Astrocyte (in vitro differentiated cells and primary cell): ENCODE measurements around the gene CYP4F22. TPM values are rescaled to one million over a fixed set of nuclear protein-coding genes. Genes with fewer than 3 reads are reported as not detected.
"Not testable (repeated sequence)": the region's sequence is repeated elsewhere in the genome, so short reads cannot be mapped to it uniquely, and the experiment has no call there.

Source experiments
- DNase-seq: peaks from one replicate; pipeline ENCODE4 v3.0.0-alpha.2; 2010; ENCODE audit warnings: low read depth
- FAIRE-seq: peaks from 2 replicates; lab custom pipeline; 2011; peaks lifted over from hg19 to GRCh38; lab: Jason Lieb, UNC
- H2AFZ ChIP-seq: 2 replicates; pipeline ENCODE4 v1.6.0; 2012; ENCODE audit warnings: low read depth, low read length, inconsistent platforms
- H3K27ac ChIP-seq: 2 replicates; pipeline ENCODE4 v1.5.1; 2011; ENCODE audit warnings: low read depth, low read length, inconsistent platforms
- H3K27me3 ChIP-seq: 2 replicates; pipeline ENCODE4 v1.6.0; 2011; ENCODE audit warnings: low read length, inconsistent platforms; ENCODE audit not compliant: insufficient read depth
- H3K36me3 ChIP-seq: 2 replicates; pipeline ENCODE4 v1.5.1; 2011; ENCODE audit warnings: low read length, inconsistent platforms; ENCODE audit not compliant: insufficient read depth
- H3K4me1 ChIP-seq: 2 replicates; pipeline ENCODE4 v1.5.1; 2011; ENCODE audit warnings: low read length, inconsistent platforms; ENCODE audit not compliant: insufficient read depth
- H3K4me2 ChIP-seq: 2 replicates; pipeline ENCODE4 v1.6.0; 2012; ENCODE audit warnings: low read length, inconsistent platforms
- H3K4me3 ChIP-seq: 2 replicates; pipeline ENCODE4 v1.5.1; 2011; ENCODE audit warnings: low read depth, mild to moderate bottlenecking, low read length, inconsistent platforms; ENCODE audit not compliant: insufficient read depth
- H3K79me2 ChIP-seq: 2 replicates; pipeline ENCODE4 v1.6.0; 2012; ENCODE audit warnings: mild to moderate bottlenecking, low read length, inconsistent platforms; ENCODE audit not compliant: insufficient read depth
- H3K9ac ChIP-seq: 2 replicates; pipeline ENCODE4 v1.6.0; 2012; ENCODE audit warnings: mild to moderate bottlenecking, low read length, inconsistent platforms
- H3K9me3 ChIP-seq: 2 replicates; pipeline ENCODE4 v1.5.1; 2012; ENCODE audit warnings: low read depth, mild to moderate bottlenecking, low read length, inconsistent platforms; ENCODE audit not compliant: insufficient read depth
- H4K20me1 ChIP-seq: 2 replicates; pipeline ENCODE4 v1.6.0; 2012; ENCODE audit warnings: low read length, inconsistent platforms; ENCODE audit not compliant: insufficient read depth
- H3K27ac Mint-ChIP-seq: one replicate; pipeline ENCODE4 v1.8.0; 2021; ENCODE audit warnings: mild to moderate bottlenecking, mixed read lengths; ENCODE audit not compliant: unreplicated experiment
- H3K27me3 Mint-ChIP-seq: one replicate; pipeline ENCODE4 v1.8.0; 2021; ENCODE audit warnings: low read depth, mixed read lengths; ENCODE audit not compliant: unreplicated experiment
- H3K36me3 Mint-ChIP-seq: one replicate; pipeline ENCODE4 v1.8.0; 2021; ENCODE audit warnings: low read depth, mixed read lengths; ENCODE audit not compliant: unreplicated experiment
- H3K4me1 Mint-ChIP-seq: one replicate; pipeline ENCODE4 v1.8.0; 2021; ENCODE audit warnings: low read depth, mixed read lengths; ENCODE audit not compliant: unreplicated experiment
- H3K4me3 Mint-ChIP-seq: one replicate; pipeline ENCODE4 v1.8.0; 2021; ENCODE audit warnings: mild to moderate bottlenecking, moderate library complexity, mixed read lengths; ENCODE audit not compliant: unreplicated experiment
- H3K9me3 Mint-ChIP-seq: one replicate; pipeline ENCODE4 v1.8.0; 2021; ENCODE audit warnings: mild to moderate bottlenecking, mixed read lengths; ENCODE audit not compliant: unreplicated experiment
- CTCF ChIP-seq: IDR thresholded peaks from 2 replicates; pipeline ENCODE4 v1.5.1; 2011; ENCODE audit warnings: low read depth, mild to moderate bottlenecking, inconsistent platforms, low read length, moderate library complexity; ENCODE audit not compliant: insufficient read depth
- EZH2 ChIP-seq: IDR thresholded peaks from 2 replicates; pipeline ENCODE4 v1.6.1; 2012; ENCODE audit warnings: mild to moderate bottlenecking, low read length, inconsistent platforms; ENCODE audit not compliant: insufficient read depth
- total RNA-seq: library from RNA; stranded (reverse); gene quantifications from 2 replicates; pipeline ENCODE4 v1.2.1, GENCODE V29; 2021

Gene CYP4F22
- total RNA-seq, 1 donor from 2014 or later, result not detected

- Mint-ChIP-seq H3K4me3 (no peak overlapping the region), H3K4me1 (no peaks in the 10 kb centered on the region), H3K9me3 (peaks cover 9% of the 10 kb centered on the region), H3K36me3 (no peaks in the 10 kb centered on the region), H3K27ac (no peak overlapping the region), H3K27me3 (no peaks in the 10 kb centered on the region)
- Histone ChIP-seq H3K4me3 (no peak overlapping the region), H3K27me3 (no peaks in the 10 kb centered on the region), H3K27ac (no peak overlapping the region), H4K20me1 (no peaks in the 10 kb centered on the region), H3K4me2 (no peak overlapping the region), H3K9ac (no peak overlapping the region), H3K4me1 (no peaks in the 10 kb centered on the region), H3K9me3 (peaks cover 3% of the 10 kb centered on the region), H3K36me3 (no peaks in the 10 kb centered on the region), H2AFZ (no peak overlapping the region), H3K79me2 (no peaks in the 10 kb centered on the region)
- TF ChIP-seq EZH2, result no peak
- TF ChIP-seq CTCF, result no peak
- FAIRE-seq (no peak), DNase-seq (no peak)
These were observed 83.5 kb downstream of the CYP4F22 start for GRCh38 chr19:15591796-15592195.

GRCh38 chr19:15592506-15592905, 84.2 kb downstream of the CYP4F22 start:
- H3K79me2 ChIP-seq, H3K9ac ChIP-seq, H3K27ac ChIP-seq, FAIRE-seq, H3K4me2 ChIP-seq, H3K27me3 ChIP-seq, H2AFZ ChIP-seq, H3K4me3 Mint-ChIP-seq, H3K4me1 ChIP-seq, H3K36me3 ChIP-seq, H3K27ac Mint-ChIP-seq, H3K9me3 ChIP-seq, H3K4me1 Mint-ChIP-seq, H3K36me3 Mint-ChIP-seq, H4K20me1 ChIP-seq, H3K9me3 Mint-ChIP-seq, DNase-seq, H3K4me3 ChIP-seq, H3K27me3 Mint-ChIP-seq: not testable (repeated sequence)

- H3K4me1 Mint-ChIP-seq, H3K27me3 ChIP-seq, FAIRE-seq, H3K4me1 ChIP-seq, H3K27ac Mint-ChIP-seq, H2AFZ ChIP-seq, H3K36me3 ChIP-seq, H3K27me3 Mint-ChIP-seq, H3K36me3 Mint-ChIP-seq, H3K27ac ChIP-seq, H3K4me2 ChIP-seq, DNase-seq, H3K4me3 ChIP-seq, H3K79me2 ChIP-seq, H3K9me3 ChIP-seq, H3K4me3 Mint-ChIP-seq, H3K9ac ChIP-seq, H4K20me1 ChIP-seq: not testable (repeated sequence)
- peaks cover 13% of the 10 kb centered on the region for H3K9me3 Mint-ChIP-seq
These were observed 85.4 kb downstream of the CYP4F22 start for GRCh38 chr19:15593766-15594165.

- no peak overlapping the region for H3K27ac ChIP-seq
- no peaks in the 10 kb centered on the region for H3K36me3 Mint-ChIP-seq
- no peak overlapping the region for H3K27ac Mint-ChIP-seq
- no peaks in the 10 kb centered on the region for H3K79me2 ChIP-seq
- H3K36me3 ChIP-seq, result no peaks in the 10 kb centered on the region
- no peak for TF ChIP-seq CTCF
- TF ChIP-seq EZH2, result no peak
- no peaks in the 10 kb centered on the region for H4K20me1 ChIP-seq
- H3K4me2 ChIP-seq, result no peak overlapping the region
- no peak overlapping the region for H3K9ac ChIP-seq
- H3K4me3 Mint-ChIP-seq, result no peak overlapping the region
- no peaks in the 10 kb centered on the region for H3K4me1 ChIP-seq
- H3K9me3 Mint-ChIP-seq, result peaks cover 11% of the 10 kb centered on the region
- DNase-seq (no peak), FAIRE-seq (no peak)
- no peaks in the 10 kb centered on the region for H3K27me3 Mint-ChIP-seq
- H3K27me3 ChIP-seq, result no peaks in the 10 kb centered on the region
- H2AFZ ChIP-seq, result no peak overlapping the region
- H3K4me3 ChIP-seq, result no peak overlapping the region
- H3K9me3 ChIP-seq, result peaks cover 3% of the 10 kb centered on the region
- H3K4me1 Mint-ChIP-seq, result no peaks in the 10 kb centered on the region
These were observed 86.7 kb downstream of the CYP4F22 start for GRCh38 chr19:15595069-15595468.
